Epithelial cell of prostate (primary cell): ENCODE data around the gene GGPS1.
"Not testable (repeated sequence)": the region's sequence is repeated elsewhere in the genome, so short reads cannot be mapped to it uniquely, and the experiment has no call there.

ENCODE experiments used
- DNase-seq: peaks from one replicate; pipeline ENCODE4 v3.0.0-alpha.2; 2011; ENCODE audit warnings: low read depth, low spot score
- H3K27ac ChIP-seq: fragments of 450-650 bp; 2 replicates; pipeline ENCODE4 v1.5.1; 2017; ENCODE audit warnings: mild to moderate bottlenecking

GGPS1 gene

GRCh38 chr1:235330918-235331285 lies 2.5 kb downstream of the GGPS1 start:
- peak overlapping the region; percentile 91 for H3K27ac ChIP-seq
- no peak for DNase-seq

GRCh38 chr1:235331401-235331800 lies 3.0 kb downstream of the GGPS1 start:
- no peak overlapping the region for H3K27ac ChIP-seq

GRCh38 chr1:235336903-235337302 lies 8.5 kb downstream of the GGPS1 start:
- no peak overlapping the region for H3K27ac ChIP-seq
- DNase-seq, result no peak

More at GRCh38 chr1:235331401-235331800, 3.0 kb downstream of the GGPS1 start:
- DNase-seq, result no peak

- H3K27ac ChIP-seq, result no peak overlapping the region
- DNase-seq, result no peak
Observed at GRCh38 chr1:235339746-235340145, 11.4 kb downstream of the GGPS1 start.

- DNase-seq, result no peak
- H3K27ac ChIP-seq, result no peak overlapping the region
Observed at GRCh38 chr1:235341334-235341733, 13.0 kb downstream of the GGPS1 start.

DNA sequence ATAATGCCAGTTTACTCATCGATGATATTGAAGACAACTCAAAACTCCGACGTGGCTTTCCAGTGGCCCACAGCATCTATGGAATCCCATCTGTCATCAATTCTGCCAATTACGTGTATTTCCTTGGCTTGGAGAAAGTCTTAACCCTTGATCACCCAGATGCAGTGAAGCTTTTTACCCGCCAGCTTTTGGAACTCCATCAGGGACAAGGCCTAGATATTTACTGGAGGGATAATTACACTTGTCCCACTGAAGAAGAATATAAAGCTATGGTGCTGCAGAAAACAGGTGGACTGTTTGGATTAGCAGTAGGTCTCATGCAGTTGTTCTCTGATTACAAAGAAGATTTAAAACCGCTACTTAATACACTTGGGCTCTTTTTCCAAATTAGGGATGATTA lies 13.7 kb downstream of the GGPS1 start:
- no peak for DNase-seq
- H3K27ac ChIP-seq, result no peak overlapping the region

DNA sequence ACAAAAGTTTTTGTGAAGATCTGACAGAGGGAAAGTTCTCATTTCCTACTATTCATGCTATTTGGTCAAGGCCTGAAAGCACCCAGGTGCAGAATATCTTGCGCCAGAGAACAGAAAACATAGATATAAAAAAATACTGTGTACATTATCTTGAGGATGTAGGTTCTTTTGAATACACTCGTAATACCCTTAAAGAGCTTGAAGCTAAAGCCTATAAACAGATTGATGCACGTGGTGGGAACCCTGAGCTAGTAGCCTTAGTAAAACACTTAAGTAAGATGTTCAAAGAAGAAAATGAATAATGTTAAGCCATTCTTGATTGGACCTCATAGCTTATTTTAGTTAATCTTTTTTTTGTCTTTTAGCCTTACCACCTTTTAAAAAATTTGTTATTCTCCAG lies 14.1 kb downstream of the GGPS1 start:
- no peak overlapping the region for H3K27ac ChIP-seq
- DNase-seq, result no peak

- H3K27ac ChIP-seq, result no peak overlapping the region
- DNase-seq, result no peak
Observed at GRCh38 chr1:235343726-235344125, 15.4 kb downstream of the GGPS1 start.

- no peak for DNase-seq
- H3K27ac ChIP-seq, result no peak overlapping the region
Observed at GRCh38 chr1:235351441-235351840, 23.1 kb downstream of the GGPS1 start.

- no peak overlapping the region for H3K27ac ChIP-seq
- DNase-seq, result no peak
Observed at GRCh38 chr1:235351898-235352297, 23.5 kb downstream of the GGPS1 start.

DNA sequence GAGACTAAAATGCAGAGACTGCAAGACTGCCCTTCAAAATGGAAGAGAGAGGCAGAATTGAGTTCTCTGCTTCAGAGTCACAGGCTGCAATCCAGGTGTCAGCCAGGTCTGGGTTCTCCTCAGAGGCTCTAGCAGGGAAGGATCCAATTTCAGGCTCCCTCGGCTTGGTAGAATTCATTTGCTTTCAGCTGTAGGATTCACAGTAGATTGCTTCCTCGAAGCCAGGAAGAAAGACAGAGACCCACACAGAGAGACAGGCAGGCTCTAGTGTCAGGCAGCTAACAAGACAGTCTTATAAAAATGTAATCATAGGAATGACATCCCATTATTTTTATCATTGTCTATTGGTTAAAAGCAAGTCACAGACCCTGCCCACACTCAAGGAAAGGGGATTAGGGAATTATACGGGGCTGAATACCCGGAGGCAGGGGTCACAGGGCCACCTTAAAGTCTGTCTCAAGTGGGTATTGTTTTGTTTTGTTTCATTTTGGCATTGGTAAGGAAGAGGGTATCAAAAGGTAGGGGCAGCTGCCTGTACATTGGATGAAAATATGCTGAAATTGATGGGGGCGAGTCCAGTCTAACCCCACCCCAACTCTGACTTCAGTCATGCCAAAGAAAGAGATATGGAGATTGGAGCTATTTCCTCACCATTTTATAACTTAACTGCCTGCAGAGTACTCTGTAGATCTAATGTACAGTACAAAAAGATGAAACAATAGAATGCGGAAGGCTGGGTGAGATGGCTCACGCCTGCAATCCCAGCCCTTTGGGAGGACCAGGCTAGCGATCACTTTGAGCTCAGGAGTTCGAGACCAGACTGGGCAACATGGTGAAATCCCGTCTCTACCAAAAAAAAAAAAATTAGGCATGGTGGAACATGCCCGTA lies 29.4 kb downstream of the GGPS1 start:
- H3K27ac ChIP-seq, result no peak overlapping the region
- DNase-seq, result no peak

DNA sequence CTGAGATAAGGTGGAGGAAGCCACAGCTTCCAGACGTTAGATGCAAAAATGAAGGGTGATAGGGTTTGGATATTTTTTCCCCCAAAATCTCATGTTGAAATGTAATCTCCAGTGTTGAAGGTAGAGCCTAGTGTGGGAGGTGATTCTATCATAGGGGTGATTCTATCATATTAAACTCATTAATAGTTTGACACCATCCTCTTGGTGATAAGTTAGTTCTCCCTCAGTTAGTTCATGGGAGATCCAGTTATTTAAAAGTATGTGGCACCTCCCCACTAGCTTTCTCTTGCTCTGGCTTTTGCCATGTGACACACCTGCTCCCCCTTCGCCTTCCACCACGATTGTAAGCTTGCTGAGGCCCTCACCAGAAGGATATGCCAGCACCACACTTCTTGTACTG lies 30.5 kb downstream of the GGPS1 start:
- no peak overlapping the region for H3K27ac ChIP-seq
- DNase-seq, result no peak

DNA sequence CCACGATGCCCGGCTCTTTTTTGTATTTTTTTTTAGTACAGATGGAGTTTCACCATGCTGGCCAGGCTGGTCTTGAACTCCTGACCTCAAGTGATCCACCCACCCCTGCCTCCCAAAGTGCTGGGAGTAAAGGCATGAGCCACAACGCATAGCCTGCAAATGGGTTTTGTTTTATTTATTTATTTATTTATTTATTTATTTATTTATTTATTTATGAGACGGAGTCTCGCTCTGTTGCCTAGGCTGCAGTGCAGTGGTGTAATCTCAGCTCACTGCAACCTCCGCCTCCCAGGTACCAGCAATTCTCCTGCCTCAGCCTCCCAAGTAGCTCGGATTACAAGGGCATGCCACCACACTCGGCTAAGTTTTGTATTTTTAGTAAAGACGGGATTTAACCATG lies 35.8 kb downstream of the GGPS1 start:
- H3K27ac ChIP-seq, DNase-seq: not testable (repeated sequence)

DNA sequence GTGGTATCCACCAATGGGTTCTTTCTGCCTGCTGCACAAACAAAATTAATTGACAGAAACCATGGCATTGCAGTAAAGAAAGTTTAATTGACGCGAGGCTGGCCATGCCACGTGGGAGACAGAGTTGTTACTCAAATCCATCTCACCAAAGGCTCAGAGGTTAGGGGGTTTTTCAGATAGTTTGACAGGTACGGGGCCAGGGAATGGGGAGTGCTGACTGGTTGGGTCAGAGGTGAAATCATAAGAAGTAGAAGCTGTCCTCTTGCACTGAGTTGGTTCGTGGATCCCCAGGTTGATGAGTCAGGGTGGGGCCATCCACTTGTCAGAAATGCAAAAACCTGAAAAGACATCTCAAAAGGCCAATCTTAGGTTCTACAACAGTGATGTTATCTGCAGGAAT lies 37.9 kb downstream of the GGPS1 start:
- H3K27ac ChIP-seq, result peak overlapping the region; percentile 92
- no peak for DNase-seq

DNA sequence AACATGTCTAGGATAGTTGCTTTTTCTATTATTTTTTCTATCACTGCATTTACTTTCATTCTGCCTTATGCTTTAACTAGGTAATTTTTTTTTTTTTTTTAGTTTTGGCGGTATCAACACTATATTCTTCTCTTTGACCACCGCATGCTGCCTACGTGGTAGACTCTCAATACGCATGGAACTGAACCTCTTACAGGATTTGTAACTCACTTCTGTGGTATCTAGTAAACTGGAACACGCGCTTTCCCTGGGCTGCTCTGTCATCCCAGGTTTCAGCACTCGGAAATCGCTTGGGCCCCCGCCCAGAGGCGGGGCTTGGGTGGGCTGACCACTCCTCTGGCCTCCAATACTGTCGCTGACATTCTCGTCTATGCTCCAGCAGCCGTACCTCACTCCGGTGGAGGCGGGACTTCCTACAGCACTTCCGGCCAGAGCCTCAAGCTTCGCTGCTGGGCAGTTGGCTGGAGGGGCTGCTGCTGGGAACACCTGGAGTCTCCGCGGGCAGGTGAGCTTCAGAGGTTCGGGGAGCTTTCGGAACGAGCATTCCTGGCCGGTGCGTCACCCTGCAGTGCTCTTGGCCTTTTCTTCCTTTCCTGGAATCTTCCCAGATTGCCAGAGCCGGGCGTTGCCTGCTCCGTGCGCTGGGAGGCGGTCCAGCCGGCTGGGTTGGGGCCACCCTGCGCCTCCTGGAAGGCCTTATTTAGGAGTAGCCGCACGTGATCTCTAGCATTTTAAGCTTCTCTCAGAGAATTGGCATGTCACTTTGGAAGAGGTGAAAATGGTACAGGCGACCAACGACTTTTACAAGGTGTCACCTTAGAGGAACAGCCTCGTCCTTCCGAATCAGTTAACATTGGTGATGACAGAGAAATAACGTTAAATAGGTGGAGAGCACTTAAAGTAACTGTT lies 38.9 kb downstream of the GGPS1 start, which contains the start of gene TBCE:
TSS of gene TBCE (plus strand) at position 428 of the 909 bp plus-strand sequence. CDS start 12,623 bp downstream, outside the sequence.
- H3K27ac ChIP-seq, result peak within 1 kb of the TSS; percentile 92
- DNase-seq, result peak; percentile 96

DNA sequence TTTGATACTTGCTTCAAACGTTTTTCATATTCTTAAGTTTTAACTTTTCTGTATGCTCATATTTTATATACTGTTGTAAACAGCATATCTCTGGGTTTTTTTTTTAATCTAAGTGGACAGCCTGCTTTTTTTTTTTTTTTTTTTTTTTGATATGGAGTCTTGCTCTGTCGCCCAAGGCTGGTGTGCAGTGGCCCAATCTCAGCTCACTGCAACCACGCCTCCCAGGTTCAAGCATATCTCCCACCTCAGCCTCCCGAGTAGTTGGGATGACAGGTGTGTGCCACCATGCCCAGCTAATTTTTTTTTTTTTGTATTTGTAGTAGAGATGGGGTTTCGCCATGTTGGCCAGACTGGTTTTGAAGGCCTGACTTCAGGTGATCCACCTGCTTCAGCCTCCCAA lies 40.1 kb downstream of the GGPS1 start:
- no peak for DNase-seq
- H3K27ac ChIP-seq, result peak overlapping the region; percentile 92

GRCh38 chr1:235369802-235370201 lies 41.4 kb downstream of the GGPS1 start:
- no peak overlapping the region for H3K27ac ChIP-seq
- no peak for DNase-seq

DNA sequence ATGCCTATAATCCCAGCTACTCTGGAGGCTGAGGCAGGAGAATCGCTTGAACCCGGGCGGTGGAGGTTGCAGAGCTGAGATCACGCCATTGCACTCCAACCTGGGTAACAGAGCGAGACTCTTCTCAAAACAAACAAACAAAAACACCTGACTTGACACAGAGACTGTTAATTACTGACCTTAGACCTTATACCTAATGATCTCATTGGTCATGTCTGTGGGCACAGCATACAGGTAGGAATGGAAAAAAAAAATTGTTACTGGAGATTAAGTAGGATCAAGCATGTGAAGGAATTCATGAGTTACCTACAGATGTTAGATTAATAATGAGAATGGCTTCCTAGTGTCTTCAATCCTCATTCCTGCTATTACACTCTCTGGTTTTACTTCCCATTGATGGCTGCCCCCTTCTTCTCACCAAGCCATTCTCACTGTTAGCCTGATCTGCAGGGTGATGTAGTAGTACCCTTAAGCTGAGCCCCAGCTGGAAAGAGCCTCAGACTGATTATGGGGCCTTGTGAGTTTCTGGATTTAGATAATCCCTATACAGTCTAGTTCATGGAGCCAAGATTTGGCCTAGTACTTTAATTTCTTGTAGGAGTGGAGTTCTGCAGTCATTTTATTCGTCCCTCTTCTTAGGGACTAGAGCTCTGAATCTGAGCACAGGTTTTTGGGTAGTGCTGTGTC lies 47.7 kb downstream of the GGPS1 start:
- H3K27ac ChIP-seq, result no peak overlapping the region
- DNase-seq, result no peak

- not testable (repeated sequence) for H3K27ac ChIP-seq
Observed at GRCh38 chr1:235378134-235378735, 49.9 kb downstream of the GGPS1 start.

More at GRCh38 chr1:235378134-235378735, 49.9 kb downstream of the GGPS1 start:
- not testable (repeated sequence) for DNase-seq
